ENCODE data around the gene ERC2.
"Not testable (repeated sequence)": the region's sequence is repeated elsewhere in the genome, so short reads cannot be mapped to it uniquely, and the experiment has no call there.

- TF ChIP-seq CTCF (IDR thresholded peaks at IDR 0.05; ENCODE audit: low read depth, low read length); POLR2A (IDR thresholded peaks at IDR 0.05; ENCODE audit: extremely low read depth, insufficient read length): not testable (repeated sequence)
Measured at GRCh38 chr3:56015374-56015773, 452.9 kb downstream of the ERC2 start.

All from NB4 (cell line).